Erythroblast (primary cell): ENCODE results near the gene FAM228A.

Source experiments
- DNase-seq, 2 experiments: peaks; one replicate each; lab custom pipeline; 2025; lab: John Stamatoyannopoulos, UW
- GATA1 ChIP-seq: IDR thresholded peaks from 2 replicates; pipeline ENCODE4 v1.6.1; 2011; ENCODE audit warnings: low read depth, mild to moderate bottlenecking, control low read depth, low read length, moderate library complexity
- POLR2A ChIP-seq: IDR thresholded peaks from 2 replicates; pipeline ENCODE4 v1.6.1; 2011; ENCODE audit warnings: mild to moderate bottlenecking, low read length

The FAM228A gene

GRCh38 chr2:24203029-24203786 lies 28.4 kb downstream of the FAM228A start:
- TF ChIP-seq POLR2A: no peak
- TF ChIP-seq GATA1: no peak
- DNase-seq: no peak

GRCh38 chr2:24203787-24204150 lies 28.9 kb downstream of the FAM228A start:
- TF ChIP-seq GATA1 (no peak), POLR2A (no peak)
- no peak for DNase-seq

GRCh38 chr2:24204505-24204904 lies 29.7 kb downstream of the FAM228A start:
- TF ChIP-seq GATA1: no peak
- TF ChIP-seq POLR2A: no peak
- no peak for DNase-seq

- TF ChIP-seq GATA1: no peak
- no peak for TF ChIP-seq POLR2A
- DNase-seq: no peak
These were observed 30.3 kb downstream of the FAM228A start for GRCh38 chr2:24205131-24205530.

GRCh38 chr2:24206242-24206641 lies 31.4 kb downstream of the FAM228A start:
- DNase-seq: no peak
- TF ChIP-seq GATA1 (no peak), POLR2A (no peak)

GRCh38 chr2:24206714-24207113 lies 31.9 kb downstream of the FAM228A start:
- DNase-seq: no peak
- TF ChIP-seq POLR2A: no peak
- TF ChIP-seq GATA1: no peak

GRCh38 chr2:24207359-24207758 lies 32.5 kb downstream of the FAM228A start:
- no peak for DNase-seq
- TF ChIP-seq GATA1 (no peak), POLR2A (no peak)

- no peak for DNase-seq
These were observed 33.6 kb downstream of the FAM228A start for GRCh38 chr2:24208490-24208889.

GRCh38 chr2:24209389-24210105 lies 34.7 kb downstream of the FAM228A start:
- TF ChIP-seq POLR2A (no peak), GATA1 (no peak)
- DNase-seq: no peak

More at GRCh38 chr2:24208490-24208889, 33.6 kb downstream of the FAM228A start:
- TF ChIP-seq POLR2A (no peak), GATA1 (no peak)

GRCh38 chr2:24210106-24210455 lies 35.2 kb downstream of the FAM228A start:
- DNase-seq: no peak
- TF ChIP-seq GATA1: no peak
- TF ChIP-seq POLR2A: no peak

- TF ChIP-seq GATA1 (no peak), POLR2A (no peak)
- DNase-seq: no peak
These were observed 35.9 kb downstream of the FAM228A start for GRCh38 chr2:24210723-24211122.

- TF ChIP-seq GATA1 (no peak), POLR2A (no peak)
- DNase-seq: no peak
These were observed 36.6 kb downstream of the FAM228A start for GRCh38 chr2:24211408-24211807.

GRCh38 chr2:24214880-24215279 lies 40.0 kb downstream of the FAM228A start:
- TF ChIP-seq POLR2A (no peak), GATA1 (no peak)
- DNase-seq: no peak

GRCh38 chr2:24220554-24221291 lies 45.9 kb downstream of the FAM228A start:
- TF ChIP-seq GATA1: no peak
- no peak for TF ChIP-seq POLR2A
- DNase-seq: no peak
